ENCODE measurements around the gene MAX. TPM values are rescaled to one million over a fixed set of nuclear protein-coding genes. Genes with fewer than 3 reads are reported as not detected.

The MAX gene
- total and polyA plus RNA-seq, 11 donors: 42.3 to 102 (median 74.4) TPM

DNA sequence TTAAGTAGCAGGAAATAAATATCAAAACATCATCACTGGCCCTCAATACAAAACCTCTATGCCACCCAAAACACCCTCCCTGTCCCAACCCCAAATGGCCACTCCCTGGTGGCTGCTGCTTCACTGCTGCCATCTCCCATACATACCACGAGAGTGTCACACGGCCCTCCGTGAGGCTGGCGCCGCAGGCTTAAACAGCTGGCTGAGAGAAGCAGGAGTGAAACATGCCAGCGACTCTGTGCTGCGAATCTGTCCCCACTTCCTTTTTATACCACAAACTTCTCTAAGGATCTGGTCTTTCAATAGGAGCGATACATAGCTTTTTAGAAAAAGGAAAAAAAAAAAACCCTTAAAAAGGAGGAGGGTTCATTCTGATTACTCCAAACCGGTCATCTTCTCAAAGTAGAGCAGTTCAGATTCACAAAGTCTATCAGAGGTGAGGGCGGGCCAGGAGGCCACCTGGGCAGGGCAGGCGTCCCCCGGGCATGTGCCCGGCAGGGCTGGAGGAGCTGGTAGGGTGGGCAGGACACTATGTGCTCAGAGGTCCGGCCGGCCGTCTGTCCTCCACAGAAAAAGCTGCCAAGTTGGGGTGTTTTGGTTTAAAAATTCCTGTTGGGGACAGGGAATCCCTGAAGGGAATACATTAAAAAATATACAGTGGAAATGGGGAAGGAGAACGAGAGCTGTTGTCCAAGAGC is 26.5 kb downstream of the MAX start:
- DNase-seq: no peak
- 80 to 87% (median 85%) methylated on average over 17 of the region's 17 CpGs for WGBS, 4 donors
- ATAC-seq: no peak
- Histone ChIP-seq H3K27me3 (no peaks in the 10 kb centered on the region), H3K36me3 (peaks cover 0 to 73% (median 34%) of the 10 kb centered on the region in 9 donors), H3K4me3 (no peak overlapping the region), H3K27ac (peak overlapping the region in 6 of 12 donors; percentile 7 to 89 (median 40)), H3K9me3 (no peaks in the 10 kb centered on the region), H3K4me1 (peaks cover 6 to 81% (median 63%) of the 10 kb centered on the region in 12 donors)
- intact Hi-C loops (cut with DNase I): no loop called here
- no peak for TF ChIP-seq POLR2A (IDR thresholded peaks at IDR 0.05)
- TF ChIP-seq, protein P1, sequence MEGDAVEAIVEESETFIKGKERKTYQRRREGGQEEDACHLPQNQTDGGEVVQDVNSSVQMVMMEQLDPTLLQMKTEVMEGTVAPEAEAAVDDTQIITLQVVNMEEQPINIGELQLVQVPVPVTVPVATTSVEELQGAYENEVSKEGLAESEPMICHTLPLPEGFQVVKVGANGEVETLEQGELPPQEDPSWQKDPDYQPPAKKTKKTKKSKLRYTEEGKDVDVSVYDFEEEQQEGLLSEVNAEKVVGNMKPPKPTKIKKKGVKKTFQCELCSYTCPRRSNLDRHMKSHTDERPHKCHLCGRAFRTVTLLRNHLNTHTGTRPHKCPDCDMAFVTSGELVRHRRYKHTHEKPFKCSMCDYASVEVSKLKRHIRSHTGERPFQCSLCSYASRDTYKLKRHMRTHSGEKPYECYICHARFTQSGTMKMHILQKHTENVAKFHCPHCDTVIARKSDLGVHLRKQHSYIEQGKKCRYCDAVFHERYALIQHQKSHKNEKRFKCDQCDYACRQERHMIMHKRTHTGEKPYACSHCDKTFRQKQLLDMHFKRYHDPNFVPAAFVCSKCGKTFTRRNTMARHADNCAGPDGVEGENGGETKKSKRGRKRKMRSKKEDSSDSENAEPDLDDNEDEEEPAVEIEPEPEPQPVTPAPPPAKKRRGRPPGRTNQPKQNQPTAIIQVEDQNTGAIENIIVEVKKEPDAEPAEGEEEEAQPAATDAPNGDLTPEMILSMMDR (IDR thresholded peaks at IDR 0.05): no peak

DNA sequence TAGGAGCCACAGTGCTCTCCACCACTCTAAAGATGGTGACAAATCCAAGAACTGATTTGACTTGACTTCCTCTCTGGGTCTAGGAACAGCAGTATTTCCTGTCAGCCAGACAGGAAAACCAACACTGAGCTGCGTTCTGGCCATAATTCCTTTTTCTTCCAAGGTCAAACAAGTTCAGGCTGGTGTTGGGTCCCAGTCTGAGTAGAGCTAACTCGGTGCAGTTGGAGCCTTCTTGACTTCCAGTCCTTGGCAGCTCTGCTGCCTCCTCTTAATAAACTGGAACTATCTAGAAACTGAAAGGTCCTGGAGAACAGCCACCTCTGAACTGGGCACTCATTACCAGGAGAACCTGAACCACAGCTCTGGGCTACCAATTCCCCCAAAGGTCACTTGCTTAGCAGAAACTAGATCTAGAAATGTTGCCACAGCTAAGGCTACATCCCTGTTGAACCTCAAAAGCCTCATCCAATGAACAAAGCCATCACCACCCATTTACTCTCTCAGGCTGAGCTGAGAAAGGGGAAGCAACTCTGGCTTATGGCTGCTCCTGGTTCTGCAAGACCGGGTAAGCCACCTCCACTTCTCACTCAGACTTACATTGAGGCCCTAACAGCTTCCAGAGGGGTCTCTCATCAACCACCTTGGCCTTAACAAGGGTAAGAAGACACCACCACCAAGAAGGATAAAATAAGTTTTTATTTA is 27.7 kb downstream of the MAX start:
- Histone ChIP-seq H3K36me3 (peaks cover 0 to 75% (median 38%) of the 10 kb centered on the region in 9 donors), H3K4me1 (peaks cover 8 to 76% (median 63%) of the 10 kb centered on the region in 12 donors), H3K4me3 (no peak overlapping the region), H3K27ac (peak overlapping the region in 11 of 12 donors; percentile 55 to 90 (median 77)), H3K9me3 (no peaks in the 10 kb centered on the region), H3K27me3 (no peaks in the 10 kb centered on the region)
- no peak for DNase-seq
- WGBS, 4 donors: 29 to 39% (median 37%) methylated on average over 3 of the region's 3 CpGs
- intact Hi-C loops (cut with DNase I): no loop called here
- TF ChIP-seq, protein P1 (IDR thresholded peaks at IDR 0.05): no peak
- TF ChIP-seq POLR2A (IDR thresholded peaks at IDR 0.05): no peak
- peak in 2 of 4 donors; percentile 9 to 46 for ATAC-seq

DNA sequence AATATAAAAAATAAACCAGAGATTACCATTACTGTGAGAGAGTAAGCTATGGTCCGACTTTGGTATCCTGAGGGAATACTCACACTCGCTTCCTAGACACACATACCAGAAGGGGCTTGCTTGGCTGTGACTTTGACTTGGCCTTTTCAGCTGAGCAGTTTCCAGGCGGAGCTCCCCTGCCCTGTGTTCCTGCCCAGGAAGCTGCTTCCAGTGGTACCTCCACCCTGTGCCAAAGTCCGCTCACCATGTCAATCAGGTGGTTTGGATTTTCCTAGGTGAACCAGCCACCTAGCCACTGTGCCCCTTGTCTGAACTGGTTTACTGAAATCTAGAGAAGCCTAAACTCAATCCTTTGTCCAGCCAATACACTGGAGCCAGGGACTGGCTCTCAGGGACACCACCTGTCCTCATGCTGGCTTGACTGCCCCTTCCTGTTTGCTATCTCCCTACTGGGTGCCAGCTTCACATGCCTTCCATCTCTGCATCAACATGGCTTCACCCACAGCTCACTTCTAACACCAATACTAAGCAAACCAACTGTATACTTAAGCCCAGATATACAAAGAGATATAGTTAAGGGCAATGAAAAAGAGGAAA is 28.6 kb downstream of the MAX start:
- Histone ChIP-seq H3K4me1 (peaks cover 8 to 71% (median 59%) of the 10 kb centered on the region in 12 donors), H3K36me3 (peaks cover 0 to 75% (median 41%) of the 10 kb centered on the region in 9 donors), H3K9me3 (no peaks in the 10 kb centered on the region), H3K27ac (peak overlapping the region; percentile 55 to 90 (median 76)), H3K27me3 (no peaks in the 10 kb centered on the region), H3K4me3 (no peak overlapping the region)
- peak in 3 of 4 donors; percentile 8 to 23 (median 16) for ATAC-seq
- TF ChIP-seq, protein P1 (IDR thresholded peaks at IDR 0.05): no peak
- intact Hi-C loops (cut with DNase I): no loop called here
- no peak for DNase-seq
- WGBS, 4 donors: 50 to 54% (median 51%) methylated on average over 4 of the region's 4 CpGs

DNA sequence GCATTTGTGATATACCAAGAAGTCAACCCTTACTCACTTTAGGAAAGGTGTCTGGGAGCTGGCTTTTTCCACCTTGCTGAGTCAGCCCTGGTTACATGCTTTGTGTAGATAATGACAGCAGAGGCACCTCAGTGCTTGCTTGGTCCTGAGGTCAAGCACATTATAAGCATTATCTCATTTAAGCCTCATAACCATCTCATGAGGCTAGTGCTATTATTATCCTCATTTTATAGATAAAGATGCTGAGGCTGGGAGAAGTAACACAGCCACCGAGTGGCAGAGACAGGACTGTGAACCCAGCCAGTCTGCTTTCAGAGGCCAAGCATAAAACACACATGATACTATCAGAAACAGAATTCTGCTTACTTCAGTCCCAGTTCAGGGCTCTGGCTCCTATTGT is 29.4 kb downstream of the MAX start:
- H3K4me3 ChIP-seq: no peak overlapping the region
- intact Hi-C loops (cut with DNase I): no loop called here
- ATAC-seq (peak; percentile 55 to 67 (median 62)), DNase-seq (peak in 1 of 5 donors; percentile 41)
- 31 to 69% (median 57%) methylated on average over 1 of the region's 1 CpG for WGBS, 4 donors
- H3K27ac ChIP-seq: peak overlapping the region; percentile 55 to 90 (median 76)
- no peaks in the 10 kb centered on the region for H3K9me3 ChIP-seq
- peaks cover 8 to 65% (median 57%) of the 10 kb centered on the region in 12 donors for H3K4me1 ChIP-seq
- no peaks in the 10 kb centered on the region for H3K27me3 ChIP-seq
- peaks cover 0 to 70% (median 37%) of the 10 kb centered on the region in 9 donors for H3K36me3 ChIP-seq
- TF ChIP-seq, protein P1 (IDR thresholded peaks at IDR 0.05): no peak
- no peak for TF ChIP-seq POLR2A (IDR thresholded peaks at IDR 0.05)
